Occipital lobe (tissue), 2 donors: Measurements from ENCODE around the gene ANAPC2. TPM values are rescaled to one million over a fixed set of nuclear protein-coding genes. Genes with fewer than 3 reads are reported as not detected.
"Not testable (repeated sequence)": the region's sequence is repeated elsewhere in the genome, so short reads cannot be mapped to it uniquely, and the experiment has no call there.

Source experiments
- DNase-seq: peaks from one replicate; lab custom pipeline; 2025; lab: John Stamatoyannopoulos, UW
- total RNA-seq: library from RNA; depleted of rRNA; stranded (reverse); fragments of >200 nt; gene quantifications from one replicate; pipeline ENCODE4 v1.2.3, GENCODE V29; 2014

The ANAPC2 gene
- total RNA-seq, 1 donor from 2014 or later = 19.3 TPM

- DNase-seq = no peak
Observed at GRCh38 chr9:137148242-137148641, 40.1 kb downstream of the ANAPC2 start.

GRCh38 chr9:137147793-137148160 is 40.6 kb downstream of the ANAPC2 start:
- no peak for DNase-seq

DNA sequence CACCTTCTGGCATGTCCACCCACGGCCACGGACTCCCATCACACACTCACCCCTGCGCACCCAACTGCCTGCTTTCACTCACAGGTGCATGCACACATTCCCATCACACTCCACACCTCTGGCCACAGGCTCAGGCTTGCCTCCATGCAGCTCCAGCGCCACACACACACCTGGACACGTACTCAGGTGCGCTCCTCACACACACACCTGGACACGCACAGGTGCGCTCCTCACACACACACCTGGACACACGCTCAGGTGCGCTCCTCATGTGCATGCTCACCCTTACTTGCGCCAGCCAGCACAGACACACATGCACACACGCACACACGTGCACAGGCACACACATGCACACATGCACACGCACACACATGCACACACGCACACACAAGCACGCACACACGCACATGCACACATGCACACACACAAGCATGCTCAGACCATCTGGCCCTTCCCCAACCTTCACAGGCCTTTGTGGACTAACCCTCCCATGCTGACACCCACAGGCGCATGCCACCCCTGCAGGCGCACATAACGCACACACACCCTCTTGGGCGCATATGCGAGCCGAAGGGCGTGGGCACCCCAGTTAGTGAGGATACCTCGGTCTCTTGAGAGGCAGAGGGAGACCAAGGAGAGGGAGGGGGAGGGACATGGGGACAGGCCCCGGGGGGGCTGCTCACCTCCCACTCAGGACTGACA is 41.1 kb downstream of the ANAPC2 start:
- DNase-seq = no peak

GRCh38 chr9:137146527-137146918 is 41.8 kb downstream of the ANAPC2 start:
- no peak for DNase-seq

GRCh38 chr9:137145731-137146526 is 42.4 kb downstream of the ANAPC2 start:
- DNase-seq = no peak

DNA sequence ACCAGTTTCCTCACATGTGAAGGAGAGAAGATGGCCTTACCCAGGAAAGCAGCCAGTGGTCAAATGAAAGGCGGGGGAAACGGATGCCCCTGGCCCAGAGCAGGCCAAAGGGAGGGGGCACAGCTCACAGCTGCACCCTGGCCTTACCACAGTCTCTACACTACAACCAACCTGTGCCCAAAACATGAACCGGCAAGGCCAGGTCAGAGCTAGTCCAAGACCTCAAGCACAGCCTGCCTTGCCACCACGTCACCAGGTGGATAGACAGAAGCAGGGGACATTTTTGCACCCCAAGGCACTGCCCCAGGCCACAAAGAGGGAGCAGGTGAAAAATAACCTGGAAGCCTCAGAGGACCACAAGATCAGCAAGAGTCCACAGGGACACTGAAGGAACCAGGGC is 44.9 kb downstream of the ANAPC2 start:
- no peak for DNase-seq

DNA sequence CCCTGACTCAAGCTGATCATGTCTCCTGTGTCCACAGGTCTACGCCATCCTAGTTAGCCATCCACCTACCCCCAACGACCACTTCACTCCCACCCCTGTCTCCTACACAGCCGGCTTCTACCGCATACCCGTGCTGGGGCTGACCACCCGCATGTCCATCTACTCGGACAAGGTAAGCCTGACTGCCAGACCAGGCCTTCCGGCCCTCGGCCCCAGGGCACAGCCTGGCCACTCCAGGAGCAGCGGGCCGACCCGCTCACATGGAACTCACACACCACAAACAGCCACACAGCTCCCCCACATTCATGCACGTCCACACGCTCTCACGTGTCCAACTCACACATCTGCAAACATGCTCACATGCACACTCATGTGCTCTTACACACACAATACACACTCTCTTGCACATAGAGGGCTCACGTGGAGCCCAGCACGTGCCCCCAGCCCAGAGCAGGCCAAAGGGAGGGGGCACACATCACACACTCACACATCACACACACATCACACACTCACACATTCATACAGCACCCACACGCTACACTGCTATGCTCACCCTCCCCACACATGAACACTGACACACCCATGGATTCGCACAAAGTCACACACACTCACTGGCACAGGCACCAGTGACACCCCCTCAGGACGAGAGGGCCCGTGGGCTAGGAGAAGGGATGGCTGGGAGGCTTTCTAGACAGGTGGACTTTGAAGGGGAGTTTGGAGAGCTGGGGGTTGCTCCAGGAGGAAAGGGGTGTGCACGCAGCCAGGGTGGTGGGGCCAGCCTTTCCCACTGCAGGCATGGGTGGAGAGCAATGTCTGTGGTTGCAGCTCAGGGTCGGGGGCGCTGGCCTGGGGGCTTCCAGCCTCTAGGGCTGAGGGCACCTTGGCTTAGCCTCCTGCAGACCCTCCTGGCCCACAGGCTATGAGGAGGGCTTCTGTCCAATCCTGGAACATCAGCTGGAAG is 46.1 kb downstream of the ANAPC2 start:
- no peak for DNase-seq

- no peak for DNase-seq
Observed at GRCh38 chr9:137141050-137141810, 47.1 kb downstream of the ANAPC2 start.

- DNase-seq = peak; percentile 74
Observed at GRCh38 chr9:137140151-137141012, 48.0 kb downstream of the ANAPC2 start.

DNA sequence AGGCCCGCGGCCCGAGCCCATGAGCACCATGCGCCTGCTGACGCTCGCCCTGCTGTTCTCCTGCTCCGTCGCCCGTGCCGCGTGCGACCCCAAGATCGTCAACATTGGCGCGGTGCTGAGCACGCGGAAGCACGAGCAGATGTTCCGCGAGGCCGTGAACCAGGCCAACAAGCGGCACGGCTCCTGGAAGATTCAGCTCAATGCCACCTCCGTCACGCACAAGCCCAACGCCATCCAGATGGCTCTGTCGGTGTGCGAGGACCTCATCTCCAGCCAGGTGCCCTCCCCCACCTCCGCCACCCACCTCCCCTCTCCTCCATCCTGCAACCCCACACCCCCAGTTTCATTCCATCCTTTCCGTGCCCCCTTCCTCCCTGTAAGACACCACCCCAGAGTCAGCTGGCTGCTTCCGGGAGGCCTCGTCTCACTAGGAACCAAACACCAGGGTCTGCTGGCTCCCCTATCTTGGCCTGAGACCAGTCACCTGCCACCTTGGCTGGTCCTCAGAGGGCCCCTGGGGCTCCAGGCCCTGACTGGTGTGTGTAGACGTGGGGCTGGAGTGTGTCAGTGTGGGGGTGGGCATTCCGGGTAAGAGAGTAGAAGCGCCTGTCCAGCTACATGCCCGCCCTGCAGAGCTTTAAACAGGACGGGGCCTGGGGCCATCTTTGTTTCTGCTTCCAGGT is 48.8 kb downstream of the ANAPC2 start:
- no peak for DNase-seq

DNA sequence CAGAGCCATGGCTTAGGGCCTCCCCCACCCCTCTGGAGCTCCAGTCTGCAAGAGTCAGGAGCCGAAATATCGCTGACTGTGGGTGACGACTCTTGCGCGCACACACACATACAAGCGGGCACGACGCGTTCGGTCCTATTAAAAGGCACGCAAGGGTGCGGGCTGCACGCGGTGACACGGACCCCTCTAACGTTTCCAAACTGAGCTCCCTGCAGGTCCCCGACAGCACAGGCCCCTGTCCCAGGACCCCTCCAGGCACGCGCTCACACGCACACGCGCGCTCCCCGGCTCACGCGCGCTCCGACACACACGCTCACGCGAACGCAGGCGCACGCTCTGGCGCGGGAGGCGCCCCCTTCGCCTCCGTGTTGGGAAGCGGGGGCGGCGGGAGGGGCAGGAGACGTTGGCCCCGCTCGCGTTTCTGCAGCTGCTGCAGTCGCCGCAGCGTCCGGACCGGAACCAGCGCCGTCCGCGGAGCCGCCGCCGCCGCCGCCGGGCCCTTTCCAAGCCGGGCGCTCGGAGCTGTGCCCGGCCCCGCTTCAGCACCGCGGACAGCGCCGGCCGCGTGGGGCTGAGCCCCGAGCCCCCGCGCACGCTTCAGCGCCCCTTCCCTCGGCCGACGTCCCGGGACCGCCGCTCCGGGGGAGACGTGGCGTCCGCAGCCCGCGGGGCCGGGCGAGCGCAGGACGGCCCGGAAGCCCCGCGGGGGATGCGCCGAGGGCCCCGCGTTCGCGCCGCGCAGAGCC is 49.5 kb downstream of the ANAPC2 start, which contains the start of gene GRIN1:
TSS of gene GRIN1 (plus strand) at position 433 of the 746 bp plus-strand sequence. CDS start 333 bp downstream, outside the sequence.
- peak; percentile 53 for DNase-seq

DNA sequence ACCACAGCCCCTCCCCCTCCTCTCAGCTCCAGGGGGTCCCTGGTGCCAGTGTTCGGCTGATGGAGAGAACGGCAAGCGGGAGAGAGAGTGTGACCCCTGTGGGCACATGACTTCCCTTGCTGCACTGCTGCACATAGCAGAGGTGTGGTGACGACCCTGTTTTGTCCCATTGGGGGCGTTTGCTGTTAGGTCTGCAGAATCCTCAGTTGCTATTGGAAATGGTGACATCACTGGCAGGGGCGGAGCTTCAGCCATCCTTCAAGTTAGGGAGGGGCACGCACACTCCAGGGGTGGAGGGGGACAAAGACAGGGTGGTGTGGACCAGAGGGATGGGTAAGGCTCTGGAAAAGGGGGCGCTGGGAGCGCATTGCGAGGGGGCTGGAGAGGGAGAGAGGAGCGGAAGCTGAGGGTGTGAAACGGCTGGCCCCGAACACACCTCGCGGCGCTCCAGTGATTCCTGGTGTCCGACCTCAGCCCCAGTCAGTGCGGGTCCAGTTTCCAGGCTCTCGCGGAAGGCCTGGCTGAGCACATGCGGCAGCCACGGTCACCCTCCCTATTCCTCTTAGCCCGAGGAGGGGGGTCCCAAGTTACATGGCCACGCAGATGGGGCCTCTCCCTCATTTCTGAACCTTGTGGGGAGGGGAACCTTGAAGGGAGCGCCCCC is 50.2 kb downstream of the ANAPC2 start:
- peak; percentile 61 for DNase-seq

DNA sequence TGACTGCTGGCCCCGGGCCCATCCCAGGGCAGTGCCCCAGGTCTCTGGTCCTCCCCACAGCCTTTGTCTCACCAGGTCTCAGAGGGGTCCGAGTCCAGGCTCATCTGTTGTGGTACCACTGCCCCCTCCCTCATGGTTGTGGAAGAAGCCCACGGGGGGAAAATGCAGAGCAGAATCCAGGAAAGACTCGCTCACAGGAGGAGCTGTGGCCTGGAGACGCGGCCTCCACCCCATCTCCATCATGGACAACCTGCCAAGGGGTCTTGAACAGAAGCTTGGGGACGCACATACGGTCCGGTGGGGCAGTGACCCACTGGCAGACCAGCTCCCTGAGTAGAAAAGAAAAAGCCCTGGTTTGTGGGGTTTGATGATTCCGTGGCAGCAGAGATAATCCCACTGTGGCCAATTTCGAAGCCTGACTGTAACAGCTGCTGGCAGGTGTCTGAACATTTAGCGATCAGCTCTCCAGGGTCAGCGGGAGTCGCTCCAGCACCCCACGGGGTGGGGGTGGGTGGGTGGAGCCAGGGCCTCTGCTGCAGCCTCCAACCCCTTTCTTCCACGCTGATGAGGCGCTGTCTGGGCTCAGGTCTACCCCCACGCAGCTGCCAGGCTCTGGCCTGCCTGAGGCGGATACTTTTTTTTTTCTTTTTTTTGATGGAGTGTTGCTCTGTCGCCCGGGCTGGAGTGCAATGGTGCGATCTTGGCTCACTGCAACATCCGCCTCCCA is 51.3 kb downstream of the ANAPC2 start:
- no peak for DNase-seq

GRCh38 chr9:137136261-137136880 is 52.0 kb downstream of the ANAPC2 start:
- DNase-seq = no peak

DNA sequence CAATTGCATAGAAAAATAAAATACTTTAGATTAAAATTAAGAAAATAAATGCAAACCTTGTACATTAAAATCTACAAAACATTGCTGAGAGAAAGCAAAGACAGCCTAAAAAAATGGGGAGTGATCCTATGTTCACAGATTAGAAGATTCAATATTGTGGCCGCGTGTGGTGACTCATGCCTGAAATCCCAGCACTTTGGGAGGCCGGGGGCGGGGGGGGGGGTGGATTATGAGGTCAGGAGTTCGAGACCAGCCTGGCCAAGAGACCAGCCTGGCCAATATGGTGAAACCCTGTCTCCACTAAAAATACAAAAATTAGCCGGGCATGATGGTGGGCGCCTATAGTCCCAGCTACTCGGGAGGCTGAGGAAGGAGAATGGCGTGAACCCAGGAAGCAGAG is 53.2 kb downstream of the ANAPC2 start:
- not testable (repeated sequence) for DNase-seq

DNA sequence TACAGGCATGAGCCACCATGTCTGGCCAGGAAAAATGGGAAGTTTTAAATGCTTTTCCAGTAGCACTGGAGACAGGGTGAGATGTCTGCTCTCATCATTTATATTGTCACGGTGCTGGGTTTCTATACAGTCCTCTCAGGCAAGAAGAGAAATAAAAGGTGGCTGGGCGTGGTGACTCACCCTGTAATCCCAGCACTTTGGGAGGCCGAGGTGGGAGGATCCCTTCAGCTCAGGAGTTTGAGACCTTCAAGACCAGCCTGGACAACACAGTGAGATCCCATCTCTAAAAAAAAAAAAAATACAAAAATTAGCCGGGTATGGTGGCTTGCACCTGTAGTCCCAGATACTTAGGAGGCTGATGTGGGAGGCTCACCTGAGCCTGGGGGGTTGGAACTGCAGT is 54.2 kb downstream of the ANAPC2 start:
- no peak for DNase-seq

DNA sequence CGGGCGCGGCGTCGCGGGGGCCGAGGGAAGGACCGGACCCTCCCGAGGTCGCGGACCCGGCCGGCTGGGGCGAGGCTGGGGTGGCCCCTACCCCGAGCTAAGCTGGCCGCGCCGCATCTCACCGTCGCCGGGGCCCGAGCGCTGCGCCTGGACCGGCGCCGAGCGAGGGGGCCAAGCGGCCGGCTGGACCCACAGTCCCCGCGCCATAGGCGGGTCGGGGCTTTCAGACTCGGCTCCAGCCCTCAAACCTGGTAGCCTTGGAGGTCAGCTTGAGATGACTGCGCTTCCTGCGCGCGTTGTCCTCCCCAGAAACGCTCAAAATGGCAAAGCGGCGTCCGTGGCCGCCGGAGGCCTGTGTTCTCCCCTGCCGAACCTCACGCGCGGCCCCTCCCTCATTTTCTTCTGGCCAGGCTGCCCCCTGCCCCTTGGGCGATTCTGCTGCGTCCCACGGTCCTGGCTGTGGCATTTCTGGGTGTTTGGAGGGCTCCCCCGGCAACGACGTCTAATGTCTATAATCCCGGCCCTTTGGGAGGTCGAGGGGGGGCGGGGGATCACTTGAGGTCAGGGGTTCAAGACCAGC is 58.1 kb downstream of the ANAPC2 start:
- DNase-seq = no peak
